ENCODE results near the gene PPP2R2C. TPM values are rescaled to one million over a fixed set of nuclear protein-coding genes. Genes with fewer than 3 reads are reported as not detected.

The PPP2R2C gene
- polyA plus RNA-seq, 1 of the 3 experiments (the other 2 are of a cell fraction), result 0.21 TPM

DNA sequence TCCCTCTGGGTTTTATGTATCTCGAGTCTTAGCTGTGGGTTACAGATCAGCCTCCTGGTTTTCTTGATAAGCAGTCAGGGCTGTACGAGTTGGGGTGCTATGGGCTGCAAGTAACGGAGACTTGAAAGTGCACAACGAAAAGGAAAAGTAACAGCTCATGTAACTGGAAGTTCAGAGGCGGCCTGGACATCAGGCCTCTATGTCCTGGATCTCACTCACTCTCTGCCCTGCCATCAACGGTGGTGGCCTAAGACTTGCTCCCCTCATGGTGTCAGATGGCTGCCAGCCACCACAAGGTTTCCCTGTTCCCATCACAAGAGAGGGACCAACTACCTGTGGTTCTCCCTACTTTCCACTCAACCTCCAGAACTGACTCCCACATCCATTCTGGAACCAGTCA is 4.8 kb downstream of the PPP2R2C start (continued):
- TF ChIP-seq FOXJ3 (CRISPR knock-in tag; IDR thresholded peaks at IDR 0.05) (no peak), MEF2A (IDR thresholded peaks at IDR 0.05; ENCODE audit: borderline replicate concordance, low read depth) (no peak), POLR2AphosphoS5 (IDR thresholded peaks at IDR 0.05; ENCODE audit: low read depth, low read length) (no peak), EP300 (IDR thresholded peaks at IDR 0.05; ENCODE audit: borderline replicate concordance in 1 of 2, low read depth in 1 of 2, low read length in 1 of 2) (no peak), FOXM1 (IDR thresholded peaks at IDR 0.05; ENCODE audit: low read depth) (no peak), NRF1 (IDR thresholded peaks at IDR 0.05; ENCODE audit: low read depth, low read length) (no peak), RCOR1 (IDR thresholded peaks at IDR 0.05; ENCODE audit: low read length) (no peak), EZH2phosphoT487 (IDR thresholded peaks at IDR 0.05; ENCODE audit: borderline replicate concordance, low read depth) (no peak)

DNA sequence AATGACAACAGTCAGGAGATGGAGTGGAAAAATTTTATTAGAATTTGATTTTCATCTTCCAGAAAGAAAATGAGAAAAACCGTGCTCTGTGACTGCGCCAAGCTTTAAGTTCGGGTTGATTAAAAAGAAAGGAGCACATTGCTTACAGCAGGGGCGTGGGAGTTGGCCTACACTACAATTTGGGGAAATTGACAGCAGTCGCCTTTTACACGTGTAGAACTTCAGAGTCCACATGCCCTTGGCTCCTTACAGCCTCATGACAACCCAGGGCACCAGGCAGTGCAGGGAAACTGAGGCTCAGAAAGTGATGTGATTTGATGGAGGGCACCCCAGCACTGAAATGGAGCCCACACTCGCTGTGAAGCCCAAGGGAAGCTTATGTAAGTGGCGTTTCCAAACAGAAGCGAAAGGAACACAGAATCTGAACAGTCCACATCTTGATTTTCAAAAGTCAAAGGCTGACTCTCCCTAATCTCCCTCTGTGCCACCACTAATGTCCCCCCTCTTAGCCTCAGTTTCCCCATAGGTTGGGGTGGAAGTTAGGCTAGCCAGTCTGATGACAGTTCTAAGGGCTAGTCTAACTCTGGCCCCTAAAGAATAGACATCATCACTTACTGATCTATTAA is 5.5 kb downstream of the PPP2R2C start:
- H3K9me3 ChIP-seq, result no peaks in the 10 kb centered on the region
- H4K20me1 ChIP-seq (ENCODE audit: insufficient read depth), result no peaks in the 10 kb centered on the region
- no peak overlapping the region for H3K4me3 ChIP-seq (ENCODE audit: low read depth in 2 of 2, low read length in 1 of 2)
- 38% methylated on average over 9 of the region's 9 CpGs for WGBS (ENCODE audit: low lambda C conversion rate)
- H3K27ac ChIP-seq (ENCODE audit: low read depth in 2 of 2, low read length in 1 of 2), result no peak overlapping the region
- H3K4me2 ChIP-seq, result no peak overlapping the region
- no peaks in the 10 kb centered on the region for H3F3A ChIP-seq (replicated peaks; ENCODE audit: insufficient read depth)
- no peak overlapping the region for H2AFZ ChIP-seq (ENCODE audit: low read depth)
- no peak overlapping the region for H3K9ac ChIP-seq
- no peaks in the 10 kb centered on the region for H3K9me2 ChIP-seq
- TF ChIP-seq MEF2A (IDR thresholded peaks at IDR 0.05; ENCODE audit: borderline replicate concordance, low read depth) (no peak), EP300 (IDR thresholded peaks at IDR 0.05; ENCODE audit: borderline replicate concordance in 1 of 2, low read depth in 1 of 2, low read length in 1 of 2) (no peak)
- ChIA-PET POLR2A (no interaction called here), CTCF (interaction anchor here (2.0 kb wide), 2 partner anchors 80 to 217 kb away, joined by 4 to 5 read pairs; no protein-coding TSS in a partner anchor)
- H3K4me1 ChIP-seq (ENCODE audit: control insufficient read depth in 1 of 2, insufficient read depth in 2 of 2, low read depth in 1 of 2, low read length in 1 of 2), result peaks cover 0 to 7% of the 10 kb centered on the region in 2 experiments; a peak in 1 of 4 replicates
- H3K36me3 ChIP-seq (replicated peaks in 1 of 2; ENCODE audit: control insufficient read depth in 1 of 2, insufficient read depth in 2 of 2, low read length in 1 of 2), result no peaks in the 10 kb centered on the region
- no peak for DNase-seq
- H3K27me3 ChIP-seq (ENCODE audit: insufficient read depth), result peaks cover 13% of the 10 kb centered on the region
- no peaks in the 10 kb centered on the region for H3K79me2 ChIP-seq (ENCODE audit: insufficient read depth)

DNA sequence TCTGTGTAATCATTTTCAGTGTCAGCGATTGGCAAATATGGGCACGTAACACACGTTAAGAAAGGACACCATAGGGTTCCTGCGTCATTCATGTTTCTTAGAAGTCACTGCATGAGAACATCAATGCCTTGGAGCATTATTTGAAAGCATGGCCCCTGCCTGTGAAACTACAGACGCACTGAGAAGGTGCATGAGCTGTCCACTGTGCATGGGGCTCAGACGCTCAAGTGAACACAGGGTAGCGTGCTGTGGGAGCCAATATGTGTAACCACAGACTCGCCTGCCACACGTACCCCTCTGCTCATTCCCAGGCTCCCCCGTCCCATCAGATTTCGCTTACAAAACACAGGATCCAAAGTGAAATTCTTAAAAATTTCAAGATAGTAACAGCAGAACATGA is 6.5 kb downstream of the PPP2R2C start:
- Histone ChIP-seq H2AFZ (ENCODE audit: low read depth) (no peak overlapping the region), H3F3A (replicated peaks; ENCODE audit: insufficient read depth) (no peaks in the 10 kb centered on the region), H3K4me2 (no peak overlapping the region), H3K4me3 (ENCODE audit: low read depth in 2 of 2, low read length in 1 of 2) (no peak overlapping the region), H3K79me2 (ENCODE audit: insufficient read depth) (no peaks in the 10 kb centered on the region), H3K9me3 (no peaks in the 10 kb centered on the region), H3K36me3 (replicated peaks in 1 of 2; ENCODE audit: control insufficient read depth in 1 of 2, insufficient read depth in 2 of 2, low read length in 1 of 2) (no peaks in the 10 kb centered on the region), H3K9ac (no peak overlapping the region), H3K9me2 (no peaks in the 10 kb centered on the region), H3K4me1 (ENCODE audit: control insufficient read depth in 1 of 2, insufficient read depth in 2 of 2, low read depth in 1 of 2, low read length in 1 of 2) (peaks cover 0 to 7% of the 10 kb centered on the region in 2 experiments; a peak in 1 of 4 replicates), H3K27me3 (ENCODE audit: insufficient read depth) (peaks cover 13% of the 10 kb centered on the region), H3K27ac (ENCODE audit: low read depth in 2 of 2, low read length in 1 of 2) (no peak overlapping the region), H4K20me1 (ENCODE audit: insufficient read depth) (no peaks in the 10 kb centered on the region)
- CTCF ChIA-PET, result interaction anchor here (2.0 kb wide), 1 partner anchor 80 kb away, joined by 4 read pairs; no protein-coding TSS in a partner anchor
- POLR2A ChIA-PET, result no interaction called here
- DNase-seq, result peak; percentile 8
- WGBS (ENCODE audit: low lambda C conversion rate), result 45% methylated on average over 10 of the region's 11 CpGs
- no peak for TF ChIP-seq FOXM1 (IDR thresholded peaks at IDR 0.05; ENCODE audit: low read depth)
- TF ChIP-seq MEF2A (IDR thresholded peaks at IDR 0.05; ENCODE audit: borderline replicate concordance, low read depth), result no peak

Data from SK-N-SH (cell line).